Endothelial cell of umbilical vein (primary cell): ENCODE measurements around the gene SPINT4. TPM values are rescaled to one million over a fixed set of nuclear protein-coding genes. Genes with fewer than 3 reads are reported as not detected.

ENCODE experiments used
- BruUV-seq: library from RNA; stranded (reverse); fragments of 400-500 nt; replicated peaks from 2 replicates; lab custom pipeline; 2021; lab: Mats Ljungman, UMichigan
- CTCF ChIA-PET: fragments of 300-600, 350-600 bp; sonication (Branson Sonifier 250); formaldehyde crosslinking; loops from one replicate; lab custom pipeline; 2021; ENCODE audit warnings: antibody characterized with exemption, inconsistent platforms; lab: Charles Lee
- POLR2A ChIA-PET: fragments of 300-600, 350-600 bp; sonication (Branson Sonifier 250); formaldehyde crosslinking; loops from one replicate; lab custom pipeline; 2021; ENCODE audit warnings: antibody characterized with exemption, inconsistent platforms; lab: Charles Lee
- DNase-seq: peaks from one replicate; pipeline ENCODE4 v3.0.0-alpha.2; 2011; ENCODE audit warnings: low read depth, low spot score
- FAIRE-seq: peaks from 2 replicates; lab custom pipeline; 2011; peaks lifted over from hg19 to GRCh38; lab: Jason Lieb, UNC
- H2AFZ ChIP-seq: 2 replicates; pipeline ENCODE4 v1.6.0; 2012; ENCODE audit warnings: low read depth, low read length, control low read depth, inconsistent platforms
- H3K27ac ChIP-seq: 2 replicates; pipeline ENCODE4 v1.5.1; 2011; ENCODE audit warnings: low read depth, mild to moderate bottlenecking, control low read depth, low read length, moderate library complexity; ENCODE audit not compliant: insufficient read depth
- H3K27me3 ChIP-seq, 2 experiments: 2 replicates each; pipeline versions ENCODE4 v1.6.0 to v1.6.1; 2011; ENCODE audit warnings: low read length in 2 of 2, mixed read lengths in 1 of 2; ENCODE audit not compliant: control insufficient read depth in 2 of 2, insufficient read depth in 2 of 2
- H3K36me3 ChIP-seq, 2 experiments: 2 replicates in 1 of 2; 3 replicates in 1 of 2; pipeline ENCODE4 v1.5.1; 2011; ENCODE audit warnings: low read length in 2 of 2, mild to moderate bottlenecking in 1 of 2, moderate library complexity in 1 of 2; ENCODE audit not compliant: control insufficient read depth in 2 of 2, insufficient read depth in 2 of 2; ENCODE audit errors: extremely low read depth in 1 of 2
- H3K4me1 ChIP-seq: 3 replicates; pipeline ENCODE4 v1.5.1; 2011; ENCODE audit warnings: mild to moderate bottlenecking, low read length; ENCODE audit not compliant: control insufficient read depth, insufficient read depth; ENCODE audit errors: extremely low read depth
- H3K4me2 ChIP-seq: 2 replicates; pipeline ENCODE4 v1.6.1; 2011; ENCODE audit warnings: low read length, control low read depth, mixed read lengths; ENCODE audit not compliant: insufficient read depth
- H3K4me3 ChIP-seq, 3 experiments: fragments of 200-600 bp in 1 of 3; sonication (generic), shearing (Covaris generic) in 1 of 3; replicated peaks in 1 of 3; 2 replicates each; pipeline ENCODE4 v1.5.1; 2011 to 2016; ENCODE audit warnings: control low read depth in 3 of 3, low read length in 3 of 3, mild to moderate bottlenecking in 2 of 3, inconsistent platforms in 1 of 3, low read depth in 1 of 3, moderate library complexity in 1 of 3; ENCODE audit not compliant: insufficient read depth in 1 of 3
- H3K79me2 ChIP-seq: 2 replicates; pipeline ENCODE4 v1.6.0; 2012; ENCODE audit warnings: low read length, inconsistent platforms; ENCODE audit not compliant: control insufficient read depth, insufficient read depth
- H3K9ac ChIP-seq: replicated peaks from 2 replicates; pipeline ENCODE3; 2011; ENCODE audit warnings: low read length, control low read depth; ENCODE audit not compliant: insufficient read depth; ENCODE audit errors: extremely low read depth
- H3K9me1 ChIP-seq: replicated peaks from 3 replicates; pipeline ENCODE4 v1.6.0; 2011; ENCODE audit warnings: mild to moderate bottlenecking, low read length; ENCODE audit not compliant: control insufficient read depth, insufficient read depth; ENCODE audit errors: extremely low read depth
- H3K9me3 ChIP-seq: replicated peaks from 2 replicates; pipeline ENCODE4 v1.5.1; 2012; ENCODE audit warnings: low read length, inconsistent platforms; ENCODE audit not compliant: control insufficient read depth, insufficient read depth
- H4K20me1 ChIP-seq: replicated peaks from 2 replicates; pipeline ENCODE3; 2011; ENCODE audit warnings: mild to moderate bottlenecking, low read length; ENCODE audit not compliant: control insufficient read depth, insufficient read depth; ENCODE audit errors: extremely low read depth
- CTCF ChIP-seq, 2 donors: IDR thresholded peaks; 1 replicate in 1 of 2; 2 replicates in 1 of 2; pipeline ENCODE4 v1.5.1; 2011; ENCODE audit warnings: low read length in 2 of 2, mild to moderate bottlenecking in 2 of 2, moderate library complexity in 2 of 2, control low read depth in 1 of 2, inconsistent platforms in 1 of 2, low read depth in 1 of 2; ENCODE audit not compliant: insufficient read depth in 1 of 2; ENCODE audit errors: extremely low read depth in 1 of 2
- EZH2 ChIP-seq: IDR thresholded peaks from 2 replicates; pipeline ENCODE4 v1.6.1; 2012; ENCODE audit warnings: borderline replicate concordance, low read depth, mild to moderate bottlenecking, moderate library complexity, low read length, inconsistent platforms; ENCODE audit not compliant: severe bottlenecking
- FOS ChIP-seq: IDR thresholded peaks from 2 replicates; pipeline ENCODE4 v1.6.1; 2011; ENCODE audit warnings: mild to moderate bottlenecking, low read length, moderate library complexity, borderline replicate concordance; ENCODE audit not compliant: insufficient read depth
- GATA2 ChIP-seq: IDR thresholded peaks from 2 replicates; pipeline ENCODE4 v1.7.0; 2011; ENCODE audit warnings: low read depth, mild to moderate bottlenecking, moderate library complexity, mixed read lengths, low read length; ENCODE audit not compliant: insufficient read length, insufficient read depth
- JUN ChIP-seq: IDR thresholded peaks from 2 replicates; pipeline ENCODE4 v1.6.1; 2011; ENCODE audit warnings: borderline replicate concordance, low read depth; ENCODE audit not compliant: insufficient read length, insufficient read depth
- MAX ChIP-seq: IDR thresholded peaks from 2 replicates; pipeline ENCODE4 v1.6.1; 2011; ENCODE audit not compliant: insufficient read depth, insufficient read length
- MYC ChIP-seq: IDR thresholded peaks from one replicate; pipeline ENCODE4 v1.6.1; 2011; ENCODE audit warnings: mild to moderate bottlenecking, low read depth, low read length
- POLR2A ChIP-seq: IDR thresholded peaks from 2 replicates; pipeline ENCODE4 v1.6.1; 2012; ENCODE audit warnings: low read depth, mild to moderate bottlenecking, control low read depth, low read length
- POLR2AphosphoS5 ChIP-seq: IDR thresholded peaks from 2 replicates; pipeline ENCODE4 v1.6.1; 2012; ENCODE audit warnings: low read depth, mild to moderate bottlenecking, control low read depth, low read length, moderate library complexity; ENCODE audit not compliant: insufficient read depth
- dilution Hi-C: fragments of 300-500 bp; cut with MboI; formaldehyde crosslinking; loops from one replicate; pipeline ENCODE4 v1.15.0; 2019; ENCODE audit warnings: low sequenced_read_pairs; ENCODE audit not compliant: extremely low pct_ligation_motif_present
- intact Hi-C: fragments of 100-400 bp; cut with micrococcal nuclease; formaldehyde crosslinking; loops from one replicate; pipeline ENCODE4 v1.10.0; 2022
- polyA plus RNA-seq, 4 experiments: library from polyadenylated mRNA; depleted of rRNA in 3 of 4; stranded (reverse) in 3 of 4; unstranded in 1 of 4; fragments of >200 nt; gene quantifications; 2 replicates each; pipeline versions ENCODE4 v1.2.1 to v1.2.3, GENCODE V29; 2011 to 2012; ENCODE audit warnings: missing spikeins in 1 of 4
- total RNA-seq: library from RNA; stranded (reverse); gene quantifications from 2 replicates; pipeline ENCODE4 v1.2.3, GENCODE V29; 2021

Gene SPINT4
- total and polyA plus RNA-seq, 2 donors (not counting 3 experiments of a cell fraction or from before 2014, with no cell fraction given), result not detected

- H3K9ac ChIP-seq, result no peak overlapping the region
- FAIRE-seq (no peak), DNase-seq (no peak)
- no TSS peak for BruUV-seq
- no peak overlapping the region for H3K27ac ChIP-seq
- no peak overlapping the region for H3K4me3 ChIP-seq
- ChIA-PET POLR2A (no interaction called here), CTCF (no interaction called here)
- peaks cover 0 to 5% of the 10 kb centered on the region in 2 experiments for H3K27me3 ChIP-seq
- H3K4me2 ChIP-seq, result no peak overlapping the region
- no peaks in the 10 kb centered on the region for H3K9me1 ChIP-seq
- H2AFZ ChIP-seq, result no peak overlapping the region
- no peaks in the 10 kb centered on the region for H3K36me3 ChIP-seq
- no peaks in the 10 kb centered on the region for H3K4me1 ChIP-seq
- TF ChIP-seq MAX (no peak), GATA2 (no peak), POLR2AphosphoS5 (no peak), CTCF (IDR thresholded peaks at IDR 0.05; ENCODE audit: extremely low read depth in 1 of 2, insufficient read depth in 1 of 2, low read depth in 1 of 2, low read length in 2 of 2) (no peak), POLR2A (no peak), JUN (no peak), EZH2 (no peak), MYC (no peak), FOS (no peak)
- dilution Hi-C loops, result no loop called here
- no peaks in the 10 kb centered on the region for H3K9me3 ChIP-seq
- intact Hi-C loops, result no loop called here
- H3K79me2 ChIP-seq, result no peaks in the 10 kb centered on the region
- H4K20me1 ChIP-seq, result no peaks in the 10 kb centered on the region
Observed at GRCh38 chr20:45745015-45745414, 22.9 kb downstream of the SPINT4 start.
